Fibroblast of peridontal ligament (primary cell): ENCODE measurements around the gene LASP1NB.
A peak's percentile ranks its signal among the peaks of the same experiment; 100 is the strongest.
"Not testable (repeated sequence)": the region's sequence is repeated elsewhere in the genome, so short reads cannot be mapped to it uniquely, and the experiment has no call there.

Experiments used
- DNase-seq: peaks from one replicate; pipeline ENCODE4 v3.0.0-alpha.2; 2010; ENCODE audit errors: extremely low read depth

Gene LASP1NB

DNA sequence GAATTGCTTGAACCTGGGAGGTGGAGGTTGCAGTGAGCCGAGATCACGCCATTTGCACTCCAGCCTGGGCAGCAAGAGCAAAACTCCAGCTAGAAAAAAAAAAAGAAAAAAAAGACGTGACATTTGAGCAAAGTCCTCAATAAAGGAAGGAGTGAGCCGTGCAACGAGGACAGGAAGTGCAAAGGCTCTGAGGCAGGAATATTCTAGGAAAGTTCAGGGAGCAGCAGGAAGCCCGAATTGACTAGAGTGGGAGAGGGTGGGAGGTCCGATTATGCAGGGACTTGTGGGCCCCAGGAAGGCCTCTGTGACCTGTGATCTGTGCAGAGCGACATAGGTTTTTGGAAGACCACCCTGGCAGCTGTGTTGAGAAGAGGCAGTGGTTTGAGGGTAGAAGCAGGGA, 8.6 kb upstream of the LASP1NB start:
- DNase-seq, result no peak

DNA sequence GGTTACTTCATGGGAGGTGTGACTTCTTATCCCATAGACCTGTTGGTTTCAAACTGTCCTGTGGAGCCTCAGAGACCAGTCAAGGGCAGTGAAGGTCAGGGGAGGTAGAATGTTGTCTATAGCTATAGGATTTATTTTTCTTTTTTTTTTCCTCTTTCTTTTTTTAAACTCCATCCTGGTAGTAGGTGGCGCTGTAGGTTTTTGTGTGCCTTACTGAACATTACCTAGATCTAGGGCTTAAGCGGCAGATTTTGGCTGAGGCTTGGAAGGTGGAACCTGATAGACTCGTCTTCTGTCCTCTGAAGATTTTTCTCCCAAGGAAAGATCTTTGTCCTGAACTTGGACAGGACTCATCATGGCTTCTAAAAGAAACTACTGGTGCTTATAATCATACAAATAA, 8.2 kb upstream of the LASP1NB start:
- DNase-seq, result no peak

DNA sequence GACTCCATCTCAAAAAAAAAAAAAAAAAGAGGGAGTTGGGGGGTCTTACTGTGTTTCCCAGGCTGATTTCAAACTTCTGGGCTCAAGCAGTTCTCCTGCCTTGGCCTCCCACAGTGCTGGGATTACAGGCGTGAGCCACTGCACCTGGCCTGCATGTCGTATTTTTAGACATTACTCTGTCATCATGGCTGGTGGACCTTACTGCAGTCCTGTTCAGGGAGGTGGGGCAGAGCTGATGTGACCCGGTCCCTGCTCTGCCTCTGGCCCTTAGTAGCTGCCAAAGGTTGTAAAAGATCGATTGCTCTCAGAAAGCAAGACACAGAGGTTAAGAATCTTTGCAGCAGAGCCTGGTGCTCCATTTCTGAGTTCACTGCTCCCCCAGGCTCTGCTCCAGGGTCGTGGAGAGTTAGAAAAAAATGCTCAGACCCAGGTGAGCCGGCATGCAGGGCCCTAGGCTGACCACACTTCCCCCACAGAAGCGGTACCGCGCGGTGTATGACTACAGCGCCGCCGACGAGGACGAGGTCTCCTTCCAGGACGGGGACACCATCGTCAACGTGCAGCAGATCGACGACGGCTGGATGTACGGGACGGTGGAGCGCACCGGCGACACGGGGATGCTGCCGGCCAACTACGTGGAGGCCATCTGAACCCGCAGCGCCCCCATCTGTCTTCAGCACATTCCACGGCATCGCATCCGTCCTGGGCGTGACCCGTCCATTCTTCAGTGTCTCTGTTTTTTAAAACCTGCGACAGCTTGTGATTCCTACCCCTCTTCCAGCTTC, 7.1 kb upstream of the LASP1NB start:
- DNase-seq, result no peak

DNA sequence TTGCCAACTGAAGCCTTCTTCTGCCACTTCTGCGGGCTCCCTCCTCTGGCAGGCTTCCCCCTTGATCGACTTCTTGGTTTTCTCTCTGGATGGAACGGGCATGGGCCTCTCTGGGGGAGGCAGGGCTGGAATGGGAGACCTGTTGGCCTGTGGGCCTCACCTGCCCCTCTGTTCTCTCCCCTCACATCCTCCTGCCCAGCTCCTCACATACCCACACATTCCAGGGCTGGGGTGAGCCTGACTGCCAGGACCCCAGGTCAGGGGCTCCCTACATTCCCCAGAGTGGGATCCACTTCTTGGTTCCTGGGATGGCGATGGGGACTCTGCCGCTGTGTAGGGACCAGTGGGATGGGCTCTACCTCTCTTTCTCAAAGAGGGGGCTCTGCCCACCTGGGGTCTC, 6.5 kb upstream of the LASP1NB start:
- DNase-seq, result no peak

DNA sequence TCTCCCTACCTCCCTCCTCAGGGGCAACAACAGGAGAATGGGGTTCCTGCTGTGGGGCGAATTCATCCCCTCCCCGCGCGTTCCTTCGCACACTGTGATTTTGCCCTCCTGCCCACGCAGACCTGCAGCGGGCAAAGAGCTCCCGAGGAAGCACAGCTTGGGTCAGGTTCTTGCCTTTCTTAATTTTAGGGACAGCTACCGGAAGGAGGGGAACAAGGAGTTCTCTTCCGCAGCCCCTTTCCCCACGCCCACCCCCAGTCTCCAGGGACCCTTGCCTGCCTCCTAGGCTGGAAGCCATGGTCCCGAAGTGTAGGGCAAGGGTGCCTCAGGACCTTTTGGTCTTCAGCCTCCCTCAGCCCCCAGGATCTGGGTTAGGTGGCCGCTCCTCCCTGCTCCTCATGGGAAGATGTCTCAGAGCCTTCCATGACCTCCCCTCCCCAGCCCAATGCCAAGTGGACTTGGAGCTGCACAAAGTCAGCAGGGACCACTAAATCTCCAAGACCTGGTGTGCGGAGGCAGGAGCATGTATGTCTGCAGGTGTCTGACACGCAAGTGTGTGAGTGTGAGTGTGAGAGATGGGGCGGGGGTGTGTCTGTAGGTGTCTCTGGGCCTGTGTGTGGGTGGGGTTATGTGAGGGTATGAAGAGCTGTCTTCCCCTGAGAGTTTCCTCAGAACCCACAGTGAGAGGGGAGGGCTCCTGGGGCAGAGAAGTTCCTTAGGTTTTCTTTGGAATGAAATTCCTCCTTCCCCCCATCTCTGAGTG, 5.9 kb upstream of the LASP1NB start:
- no peak for DNase-seq

DNA sequence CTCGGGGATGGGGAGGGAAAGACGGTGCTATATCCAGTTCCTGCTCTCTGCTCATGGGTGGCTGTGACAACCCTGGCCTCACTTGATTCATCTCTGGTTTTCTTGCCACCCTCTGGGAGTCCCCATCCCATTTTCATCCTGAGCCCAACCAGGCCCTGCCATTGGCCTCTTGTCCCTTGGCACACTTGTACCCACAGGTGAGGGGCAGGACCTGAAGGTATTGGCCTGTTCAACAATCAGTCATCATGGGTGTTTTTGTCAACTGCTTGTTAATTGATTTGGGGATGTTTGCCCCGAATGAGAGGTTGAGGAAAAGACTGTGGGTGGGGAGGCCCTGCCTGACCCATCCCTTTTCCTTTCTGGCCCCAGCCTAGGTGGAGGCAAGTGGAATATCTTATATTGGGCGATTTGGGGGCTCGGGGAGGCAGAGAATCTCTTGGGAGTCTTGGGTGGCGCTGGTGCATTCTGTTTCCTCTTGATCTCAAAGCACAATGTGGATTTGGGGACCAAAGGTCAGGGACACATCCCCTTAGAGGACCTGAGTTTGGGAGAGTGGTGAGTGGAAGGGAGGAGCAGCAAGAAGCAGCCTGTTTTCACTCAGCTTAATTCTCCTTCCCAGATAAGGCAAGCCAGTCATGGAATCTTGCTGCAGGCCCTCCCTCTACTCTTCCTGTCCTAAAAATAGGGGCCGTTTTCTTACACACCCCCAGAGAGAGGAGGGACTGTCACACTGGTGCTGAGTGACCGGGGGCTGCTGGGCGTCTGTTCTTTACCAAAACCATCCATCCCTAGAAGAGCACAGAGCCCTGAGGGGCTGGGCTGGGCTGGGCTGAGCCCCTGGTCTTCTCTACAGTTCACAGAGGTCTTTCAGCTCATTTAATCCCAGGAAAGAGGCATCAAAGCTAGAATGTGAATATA, 4.8 kb upstream of the LASP1NB start:
- no peak for DNase-seq

- DNase-seq, result no peak
Observed at GRCh38 chr17:38921756-38922411, 3.5 kb upstream of the LASP1NB start.

DNA sequence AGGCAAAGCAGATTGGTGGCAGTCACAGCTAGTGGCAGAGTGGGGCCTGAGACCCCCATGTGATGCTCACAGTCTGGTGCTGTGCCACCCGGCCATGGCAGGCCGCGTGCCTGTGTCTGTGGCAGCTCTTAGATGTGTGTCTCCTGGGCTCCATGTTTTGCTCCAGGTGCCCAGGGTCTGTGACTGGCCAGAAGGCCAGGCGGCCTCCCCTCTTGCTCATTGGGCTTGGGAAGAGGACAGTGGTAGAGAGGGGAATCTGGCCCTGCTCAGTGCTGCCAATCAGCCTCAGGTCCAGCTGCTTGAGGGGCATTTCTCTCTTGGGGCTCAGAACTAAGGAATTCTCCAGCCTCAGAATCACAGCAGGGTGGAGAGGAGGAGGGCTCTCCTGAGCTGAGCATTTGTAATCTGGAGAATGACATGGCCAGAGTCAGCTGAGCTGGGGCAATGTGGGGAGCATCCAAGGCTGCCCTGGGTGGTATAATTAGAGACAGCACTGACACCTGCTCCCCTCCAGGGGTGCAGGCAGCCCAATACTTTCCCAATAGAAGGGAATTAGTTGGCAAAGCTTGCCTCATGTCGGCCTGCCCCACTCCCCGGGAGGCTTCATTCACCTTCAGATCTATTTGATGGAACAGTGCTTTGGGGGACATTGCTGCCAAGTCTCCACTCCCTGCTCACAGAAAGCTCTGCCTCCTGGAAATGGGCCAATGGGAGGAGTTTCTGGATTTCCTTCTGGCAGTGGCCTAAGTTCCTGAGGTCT, 2.7 kb upstream of the LASP1NB start:
- peak; percentile 80 for DNase-seq

DNA sequence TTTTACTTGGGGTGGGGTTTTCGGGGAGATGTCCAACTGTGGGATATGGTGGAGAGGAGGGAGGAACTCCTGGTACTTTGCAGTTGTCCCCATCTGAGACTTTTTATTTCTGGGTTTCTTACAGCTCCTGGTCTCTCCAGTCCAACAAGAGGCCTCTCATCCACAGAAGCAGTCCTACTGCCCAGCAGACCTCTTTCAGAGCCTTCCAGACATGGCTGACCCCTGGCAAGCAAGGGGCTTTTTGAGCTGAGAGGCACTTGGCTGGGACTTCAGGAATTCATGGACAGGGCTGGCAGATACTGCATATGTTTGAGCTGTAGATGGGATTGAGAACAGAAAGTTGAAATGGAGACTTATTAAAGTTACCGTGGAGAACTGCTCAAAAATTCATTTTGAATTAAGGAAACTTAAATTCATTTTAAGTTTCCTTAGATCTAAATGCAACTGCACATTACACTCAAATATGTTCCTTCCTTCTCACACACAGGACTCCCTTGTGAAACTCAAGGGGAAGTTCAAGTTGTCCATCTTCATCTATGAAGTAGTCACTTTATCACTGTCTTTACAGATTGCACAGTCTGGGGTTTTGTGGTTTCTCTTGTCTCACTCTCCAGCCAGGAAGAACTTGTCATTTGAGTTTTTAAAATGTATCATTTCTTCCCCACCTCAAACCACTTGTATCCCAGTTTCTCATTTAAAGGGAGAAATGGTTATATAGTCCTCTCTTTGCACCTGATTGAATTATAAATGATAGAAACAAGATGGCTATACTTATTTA, 1.1 kb downstream of the LASP1NB start:
- DNase-seq, result no peak

DNA sequence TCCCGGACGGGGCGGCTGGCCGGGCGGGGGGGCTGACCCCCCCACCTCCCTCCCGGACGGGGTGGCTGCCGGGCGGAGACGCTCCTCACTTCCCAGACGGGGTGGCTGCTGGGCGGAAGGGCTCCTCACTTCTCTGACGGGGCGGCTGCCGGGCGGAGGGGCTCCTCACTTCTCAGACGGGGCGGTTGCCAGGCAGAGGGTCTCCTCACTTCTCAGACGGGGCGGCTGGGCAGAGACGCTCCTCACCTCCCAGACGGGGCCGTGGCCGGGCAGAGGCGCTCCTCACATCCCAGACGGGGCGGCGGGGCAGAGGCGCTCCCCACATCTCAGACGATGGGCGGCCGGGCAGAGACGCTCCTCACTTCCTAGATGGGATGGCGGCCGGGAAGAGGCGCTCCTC, 5.4 kb downstream of the LASP1NB start:
- not testable (repeated sequence) for DNase-seq

GRCh38 chr17:38933962-38934361, 8.5 kb downstream of the LASP1NB start:
- not testable (repeated sequence) for DNase-seq

GRCh38 chr17:38939987-38940386, 14.6 kb downstream of the LASP1NB start:
- DNase-seq, result no peak

DNA sequence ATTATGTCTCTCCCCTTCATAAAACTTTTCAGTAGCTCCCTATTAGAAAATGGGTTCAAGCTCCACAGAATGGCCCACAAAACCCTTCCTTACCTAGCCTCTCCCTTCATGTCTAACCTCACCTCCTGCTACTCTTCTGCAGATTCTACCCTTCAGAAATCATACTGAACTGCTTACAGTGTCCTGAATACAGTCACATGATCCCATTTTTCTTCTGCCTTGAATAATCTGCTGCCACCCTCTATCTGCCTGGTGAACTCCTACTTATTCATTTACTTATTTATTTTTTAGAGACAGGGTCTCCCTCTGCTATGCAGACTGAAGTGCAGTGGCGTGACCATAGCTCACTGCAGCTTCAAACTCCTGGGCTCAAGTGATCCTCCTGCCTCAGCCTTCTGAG, 15.0 kb downstream of the LASP1NB start:
- DNase-seq, result no peak

DNA sequence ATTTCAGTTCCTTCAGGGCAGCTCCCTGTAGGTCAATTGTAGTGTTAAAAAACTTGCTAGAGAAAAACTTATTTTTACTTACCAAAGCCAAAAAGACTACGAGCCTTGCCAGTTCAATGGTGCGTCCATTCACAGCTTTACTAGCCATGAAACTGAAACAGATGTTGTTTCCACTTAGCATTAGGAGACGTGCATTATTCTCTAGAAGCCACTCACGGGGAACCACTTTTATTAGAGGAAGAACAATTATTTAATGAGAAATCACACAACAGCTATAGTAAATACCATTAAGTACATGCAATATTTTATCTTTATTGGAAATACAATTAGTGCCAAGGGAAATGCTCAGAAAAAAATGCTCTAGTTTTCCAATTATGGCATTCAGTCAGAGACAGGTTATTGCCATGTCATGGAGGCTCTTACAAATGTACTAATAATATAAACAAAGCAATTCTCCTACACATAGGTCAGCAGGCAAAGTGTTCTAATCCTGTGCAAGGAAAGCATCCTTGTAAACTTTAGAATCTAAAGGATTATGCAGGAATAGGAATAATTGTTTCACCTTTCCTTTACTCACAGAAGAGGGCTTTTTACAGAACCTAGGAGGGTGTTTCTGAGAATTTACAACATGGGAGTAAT, 17.4 kb downstream of the LASP1NB start:
- DNase-seq, result peak; percentile 18

GRCh38 chr17:38943607-38944006, 18.2 kb downstream of the LASP1NB start:
- DNase-seq, result peak; percentile 31

GRCh38 chr17:38947189-38947588, 21.8 kb downstream of the LASP1NB start:
- DNase-seq, result no peak

DNA sequence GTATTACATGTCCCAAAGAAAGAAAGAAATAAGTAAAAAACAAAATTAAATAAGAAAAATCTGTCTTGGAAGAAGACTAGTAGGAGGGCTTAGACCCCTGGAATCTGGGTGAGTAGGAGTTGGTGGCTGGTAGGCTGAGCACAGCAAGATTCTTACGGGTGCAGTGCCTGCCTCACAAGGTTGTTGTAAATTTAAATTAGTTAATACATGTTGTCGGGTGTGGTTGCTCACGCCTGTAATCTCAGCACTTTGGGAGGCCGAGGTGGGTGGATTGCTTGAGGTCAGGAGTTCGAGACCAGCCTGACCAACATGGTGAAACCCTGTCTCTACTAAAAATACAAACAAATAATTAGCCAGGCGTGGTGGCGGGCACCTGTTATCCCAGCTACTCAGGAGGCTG, 28.4 kb downstream of the LASP1NB start:
- DNase-seq, result not testable (repeated sequence)

DNA sequence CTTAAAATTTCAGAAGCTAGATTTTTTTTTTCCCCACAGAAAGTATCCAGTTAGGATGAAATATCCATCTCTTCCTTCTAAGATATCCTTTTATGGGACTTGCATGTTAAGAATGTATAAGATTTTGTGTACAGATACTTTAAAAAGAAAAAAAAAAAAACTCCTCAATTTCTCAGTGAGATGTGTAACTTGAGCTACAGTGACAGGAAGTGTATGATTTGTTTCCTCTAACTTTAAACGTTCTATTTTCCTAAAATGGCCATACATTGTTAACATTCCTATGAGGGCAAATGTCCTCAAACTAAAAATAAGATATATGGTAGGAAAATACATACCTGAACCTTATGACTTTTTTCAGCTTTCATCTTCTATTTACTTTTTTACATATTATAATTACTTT, 32.9 kb downstream of the LASP1NB start:
- peak; percentile 54 for DNase-seq

- peak; percentile 57 for DNase-seq
Observed at GRCh38 chr17:38958756-38959155, 33.3 kb downstream of the LASP1NB start.

- DNase-seq, result no peak
Observed at GRCh38 chr17:38959508-38959907, 34.1 kb downstream of the LASP1NB start.
